Measurements from ENCODE around the gene TBC1D5.
"Not testable (repeated sequence)": the region's sequence is repeated elsewhere in the genome, so short reads cannot be mapped to it uniquely, and the experiment has no call there.

DNA sequence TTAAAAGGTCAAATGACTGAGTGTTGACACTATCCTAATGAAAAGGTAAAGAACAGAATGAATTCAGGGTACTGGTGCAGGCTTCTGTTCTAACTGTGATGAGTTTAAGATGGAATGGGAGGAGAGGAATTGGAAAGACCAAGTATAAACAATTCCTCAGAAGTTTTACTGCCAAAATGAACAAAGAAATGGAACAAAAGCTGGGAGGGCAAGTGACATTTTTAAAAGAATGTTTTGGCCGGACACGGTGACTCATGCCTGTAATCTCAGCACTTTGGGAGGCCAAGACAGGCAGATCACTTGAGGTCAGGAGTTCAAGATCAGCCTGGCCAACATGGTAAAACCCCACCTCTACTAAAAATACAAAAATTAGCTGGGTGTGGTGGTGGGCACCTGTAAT is 106.8 kb downstream of the TBC1D5 start:
- TF ChIP-seq, protein P1, sequence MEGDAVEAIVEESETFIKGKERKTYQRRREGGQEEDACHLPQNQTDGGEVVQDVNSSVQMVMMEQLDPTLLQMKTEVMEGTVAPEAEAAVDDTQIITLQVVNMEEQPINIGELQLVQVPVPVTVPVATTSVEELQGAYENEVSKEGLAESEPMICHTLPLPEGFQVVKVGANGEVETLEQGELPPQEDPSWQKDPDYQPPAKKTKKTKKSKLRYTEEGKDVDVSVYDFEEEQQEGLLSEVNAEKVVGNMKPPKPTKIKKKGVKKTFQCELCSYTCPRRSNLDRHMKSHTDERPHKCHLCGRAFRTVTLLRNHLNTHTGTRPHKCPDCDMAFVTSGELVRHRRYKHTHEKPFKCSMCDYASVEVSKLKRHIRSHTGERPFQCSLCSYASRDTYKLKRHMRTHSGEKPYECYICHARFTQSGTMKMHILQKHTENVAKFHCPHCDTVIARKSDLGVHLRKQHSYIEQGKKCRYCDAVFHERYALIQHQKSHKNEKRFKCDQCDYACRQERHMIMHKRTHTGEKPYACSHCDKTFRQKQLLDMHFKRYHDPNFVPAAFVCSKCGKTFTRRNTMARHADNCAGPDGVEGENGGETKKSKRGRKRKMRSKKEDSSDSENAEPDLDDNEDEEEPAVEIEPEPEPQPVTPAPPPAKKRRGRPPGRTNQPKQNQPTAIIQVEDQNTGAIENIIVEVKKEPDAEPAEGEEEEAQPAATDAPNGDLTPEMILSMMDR (IDR thresholded peaks at IDR 0.05) = not testable (repeated sequence)
- TF ChIP-seq, protein P2, sequence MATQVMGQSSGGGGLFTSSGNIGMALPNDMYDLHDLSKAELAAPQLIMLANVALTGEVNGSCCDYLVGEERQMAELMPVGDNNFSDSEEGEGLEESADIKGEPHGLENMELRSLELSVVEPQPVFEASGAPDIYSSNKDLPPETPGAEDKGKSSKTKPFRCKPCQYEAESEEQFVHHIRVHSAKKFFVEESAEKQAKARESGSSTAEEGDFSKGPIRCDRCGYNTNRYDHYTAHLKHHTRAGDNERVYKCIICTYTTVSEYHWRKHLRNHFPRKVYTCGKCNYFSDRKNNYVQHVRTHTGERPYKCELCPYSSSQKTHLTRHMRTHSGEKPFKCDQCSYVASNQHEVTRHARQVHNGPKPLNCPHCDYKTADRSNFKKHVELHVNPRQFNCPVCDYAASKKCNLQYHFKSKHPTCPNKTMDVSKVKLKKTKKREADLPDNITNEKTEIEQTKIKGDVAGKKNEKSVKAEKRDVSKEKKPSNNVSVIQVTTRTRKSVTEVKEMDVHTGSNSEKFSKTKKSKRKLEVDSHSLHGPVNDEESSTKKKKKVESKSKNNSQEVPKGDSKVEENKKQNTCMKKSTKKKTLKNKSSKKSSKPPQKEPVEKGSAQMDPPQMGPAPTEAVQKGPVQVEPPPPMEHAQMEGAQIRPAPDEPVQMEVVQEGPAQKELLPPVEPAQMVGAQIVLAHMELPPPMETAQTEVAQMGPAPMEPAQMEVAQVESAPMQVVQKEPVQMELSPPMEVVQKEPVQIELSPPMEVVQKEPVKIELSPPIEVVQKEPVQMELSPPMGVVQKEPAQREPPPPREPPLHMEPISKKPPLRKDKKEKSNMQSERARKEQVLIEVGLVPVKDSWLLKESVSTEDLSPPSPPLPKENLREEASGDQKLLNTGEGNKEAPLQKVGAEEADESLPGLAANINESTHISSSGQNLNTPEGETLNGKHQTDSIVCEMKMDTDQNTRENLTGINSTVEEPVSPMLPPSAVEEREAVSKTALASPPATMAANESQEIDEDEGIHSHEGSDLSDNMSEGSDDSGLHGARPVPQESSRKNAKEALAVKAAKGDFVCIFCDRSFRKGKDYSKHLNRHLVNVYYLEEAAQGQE (IDR thresholded peaks at IDR 0.05; ENCODE audit: insufficient read depth in 1 of 2, low read depth in 2 of 2, low read length in 1 of 2) = not testable (repeated sequence)
- TF ChIP-seq POLR2AphosphoS5 (IDR thresholded peaks at IDR 0.05; ENCODE audit: low read depth, low read length); TCF7L2 (IDR thresholded peaks at IDR 0.05; ENCODE audit: low read depth, low read length); SIN3A (IDR thresholded peaks at IDR 0.05; ENCODE audit: borderline replicate concordance, insufficient read depth, low read depth, low read length): not testable (repeated sequence)

Data from Panc1 (cell line).